PC-9 (cell line): ENCODE measurements around the gene SEC24B. TPM values are rescaled to one million over a fixed set of nuclear protein-coding genes. Genes with fewer than 3 reads are reported as not detected.

Source experiments
- BruUV-seq: library from RNA; stranded (reverse); fragments of 400-500 nt; replicated peaks from 2 replicates; lab custom pipeline; 2021; lab: Mats Ljungman, UMichigan
- CTCF ChIA-PET: fragments of 300-600 bp; sonication (Branson Sonifier 250); formaldehyde crosslinking; loops from one replicate; lab custom pipeline; 2022; ENCODE audit warnings: antibody characterized with exemption; lab: Charles Lee
- POLR2A ChIA-PET: fragments of 300-600 bp; sonication (Branson Sonifier 250); formaldehyde crosslinking; loops from one replicate; lab custom pipeline; 2022; ENCODE audit warnings: antibody characterized with exemption; ENCODE audit not compliant: unreplicated experiment; lab: Charles Lee
- DNase-seq, 2 experiments: peaks; one replicate each; pipeline versions ENCODE4 v3.0.0 to v3.0.0-alpha.2; 2015 to 2022; ENCODE audit warnings: mixed read lengths in 1 of 2
- H2AFZ ChIP-seq: fragments of 200-600 bp; sonication (generic); 2 replicates; pipeline ENCODE4 v1.8.1; 2017; ENCODE audit warnings: antibody characterized with exemption
- H3F3A ChIP-seq: fragments of 200-600 bp; sonication (generic); 2 replicates; pipeline ENCODE4 v1.8.1; 2017; ENCODE audit warnings: antibody characterized with exemption, mild to moderate bottlenecking, low read depth; ENCODE audit not compliant: insufficient read depth
- H3K27ac ChIP-seq: fragments of 200-600 bp; sonication (generic); 2 replicates; pipeline ENCODE4 v1.6.1; 2016; ENCODE audit warnings: mixed run types
- H3K27me3 ChIP-seq: fragments of 200-600 bp; sonication (generic); 2 replicates; pipeline ENCODE4 v1.6.1; 2016; ENCODE audit warnings: low read depth, mixed run types; ENCODE audit not compliant: insufficient read depth
- H3K36me3 ChIP-seq: fragments of 200-600 bp; sonication (generic); 2 replicates; pipeline ENCODE4 v1.6.1; 2016; ENCODE audit warnings: low read depth, mixed run types
- H3K4me1 ChIP-seq: fragments of 200-600 bp; sonication (generic); replicated peaks from 2 replicates; pipeline ENCODE4 v1.6.1; 2016; ENCODE audit warnings: mixed run types; ENCODE audit not compliant: insufficient read depth
- H3K4me2 ChIP-seq: fragments of 200-600 bp; sonication (generic); 2 replicates; pipeline ENCODE4 v1.6.1; 2017; ENCODE audit warnings: mixed run types
- H3K4me3 ChIP-seq: fragments of 200-600 bp; sonication (generic); 2 replicates; pipeline ENCODE4 v1.6.1; 2016; ENCODE audit warnings: mixed run types
- H3K79me2 ChIP-seq: fragments of 200-600 bp; sonication (generic); 2 replicates; pipeline ENCODE4 v1.6.1; 2017; ENCODE audit warnings: low read depth, mixed run types
- H3K9me2 ChIP-seq: fragments of 200-600 bp; sonication (generic); 2 replicates; pipeline ENCODE4 v1.8.1; 2017; ENCODE audit warnings: mild to moderate bottlenecking; ENCODE audit not compliant: insufficient read depth
- H3K9me3 ChIP-seq: fragments of 200-600 bp; sonication (generic); 2 replicates; pipeline ENCODE4 v1.8.1; 2016; ENCODE audit warnings: low read depth; ENCODE audit not compliant: insufficient read depth
- H4K20me1 ChIP-seq: fragments of 200-600 bp; sonication (generic); 2 replicates; pipeline ENCODE4 v1.8.1; 2017; ENCODE audit not compliant: insufficient read depth
- CTCF ChIP-seq: fragments of 200-600 bp; sonication (generic); conservative IDR thresholded peaks from 2 replicates; pipeline ENCODE4 v1.6.1; 2017; ENCODE audit warnings: mixed run types, antibody characterized with exemption, mild to moderate bottlenecking, moderate library complexity
- EZH2 ChIP-seq: fragments of 200-600 bp; sonication (generic); IDR thresholded peaks from 2 replicates; pipeline ENCODE4 v1.8.0; 2017; ENCODE audit warnings: antibody characterized with exemption, low read depth
- intact Hi-C: fragments of 100-400 bp; cut with micrococcal nuclease; formaldehyde crosslinking; loops from one replicate; pipeline ENCODE4 v1.10.0; 2022; ENCODE audit not compliant: unreplicated experiment
- total RNA-seq: library from RNA; stranded (reverse); gene quantifications from 2 replicates; pipeline ENCODE4 v1.2.3, GENCODE V29; 2021

Gene SEC24B
- total RNA-seq, 1 experiment from 2014 or later, result 21.7 TPM

GRCh38 chr4:109562457-109563239 lies 129.0 kb downstream of the SEC24B start:
- Histone ChIP-seq H3K4me2 (no peak overlapping the region), H3K4me3 (no peak overlapping the region), H3K27me3 (no peaks in the 10 kb centered on the region), H4K20me1 (no peaks in the 10 kb centered on the region), H3K4me1 (peaks cover 8% of the 10 kb centered on the region), H3F3A (peaks cover 4% of the 10 kb centered on the region; the same call in 1 of the 2 replicates), H3K79me2 (no peaks in the 10 kb centered on the region), H3K27ac (no peak overlapping the region), H3K9me2 (no peaks in the 10 kb centered on the region), H2AFZ (no peak overlapping the region), H3K9me3 (no peaks in the 10 kb centered on the region), H3K36me3 (no peaks in the 10 kb centered on the region)
- BruUV-seq, result no TSS peak
- ChIA-PET CTCF (no interaction called here), POLR2A (no interaction called here)
- no peak for DNase-seq
- intact Hi-C loops, result loop anchor here (5.0 to 10.0 kb wide), 2 partner anchors 130 to 242 kb away; partner anchors contain the start of genes CFI and SEC24B
- no peak for TF ChIP-seq CTCF
- TF ChIP-seq EZH2, result no peak

GRCh38 chr4:109571494-109571893 lies 137.9 kb downstream of the SEC24B start:
- BruUV-seq, result no TSS peak
- no peak for TF ChIP-seq CTCF
- TF ChIP-seq EZH2, result no peak
- no peak overlapping the region for H3K4me2 ChIP-seq
- H3K4me1 ChIP-seq, result no peaks in the 10 kb centered on the region
- H3K27ac ChIP-seq, result no peak overlapping the region
- intact Hi-C loops, result no loop called here
- no peak overlapping the region for H3K4me3 ChIP-seq
- H3K27me3 ChIP-seq, result no peaks in the 10 kb centered on the region
- H3K79me2 ChIP-seq, result no peaks in the 10 kb centered on the region
- ChIA-PET POLR2A (no interaction called here), CTCF (no interaction called here)
- DNase-seq, result no peak
- no peaks in the 10 kb centered on the region for H3K9me2 ChIP-seq
- H3F3A ChIP-seq, result no peaks in the 10 kb centered on the region
- no peak overlapping the region for H2AFZ ChIP-seq
- no peaks in the 10 kb centered on the region for H3K36me3 ChIP-seq
- H4K20me1 ChIP-seq, result no peaks in the 10 kb centered on the region
- H3K9me3 ChIP-seq, result no peaks in the 10 kb centered on the region

- no peak for TF ChIP-seq CTCF
- TF ChIP-seq EZH2, result no peak
- Histone ChIP-seq H3K4me3 (no peak overlapping the region), H3K27me3 (no peaks in the 10 kb centered on the region), H4K20me1 (no peaks in the 10 kb centered on the region), H3K4me2 (no peak overlapping the region), H3K9me2 (no peaks in the 10 kb centered on the region), H3K4me1 (no peaks in the 10 kb centered on the region), H3K79me2 (no peaks in the 10 kb centered on the region), H3K9me3 (no peaks in the 10 kb centered on the region), H2AFZ (no peak overlapping the region), H3F3A (no peaks in the 10 kb centered on the region), H3K36me3 (no peaks in the 10 kb centered on the region), H3K27ac (no peak overlapping the region)
- no peak for DNase-seq
- ChIA-PET POLR2A (no interaction called here), CTCF (no interaction called here)
- BruUV-seq, result no TSS peak
- intact Hi-C loops, result no loop called here
Observed at GRCh38 chr4:109572154-109572553, 138.5 kb downstream of the SEC24B start.
